ENCODE results near the gene ITPA. TPM values are rescaled to one million over a fixed set of nuclear protein-coding genes. Genes with fewer than 3 reads are reported as not detected.

ITPA gene
- total RNA-seq, 1 donor from 2014 or later = 52.5 TPM

DNA sequence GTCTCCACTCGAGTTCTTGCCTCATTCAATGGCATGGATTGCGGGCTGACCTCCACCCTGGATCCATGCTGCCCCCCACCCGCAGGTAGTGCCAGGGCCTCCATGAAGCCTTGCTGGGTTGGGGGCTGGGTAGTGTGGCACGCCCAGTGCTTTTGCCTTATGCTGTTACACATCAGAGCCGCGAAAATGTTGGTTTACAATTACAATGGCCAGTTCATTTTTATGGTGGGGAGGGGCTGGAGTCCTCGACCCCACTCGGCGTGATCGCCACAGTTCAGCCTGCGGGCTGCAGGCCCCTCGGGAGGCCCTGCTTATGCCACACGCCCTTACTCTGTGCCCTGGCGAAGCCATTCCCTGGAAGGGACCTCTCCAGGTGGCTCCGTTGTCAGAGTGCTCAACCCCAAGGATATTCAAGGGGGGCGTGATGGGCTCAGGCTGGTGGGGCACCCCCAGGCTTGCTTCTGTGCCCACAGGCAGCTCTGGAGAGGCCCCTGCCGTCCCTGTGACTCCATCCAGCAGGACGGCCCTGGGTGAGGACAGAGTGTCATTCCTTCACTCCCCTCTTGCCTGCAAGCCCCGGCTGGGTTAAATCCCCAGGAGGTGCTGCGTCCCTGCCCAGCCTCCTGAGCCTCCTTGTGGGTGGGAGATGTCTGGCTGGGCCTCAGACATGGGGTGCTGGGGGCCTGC, 14.8 kb downstream of the ITPA start:
- intact Hi-C loops (cut with DNase I) = no loop called here
- Histone ChIP-seq H3K4me1 (no peaks in the 10 kb centered on the region), H3K4me3 (no peak overlapping the region), H3K27me3 (no peaks in the 10 kb centered on the region), H3K9me3 (no peaks in the 10 kb centered on the region), H3K27ac (no peak overlapping the region), H3K36me3 (peaks cover 0 to 37% of the 10 kb centered on the region in 2 donors)
- no peak for DNase-seq (ENCODE audit: extremely low spot score in 2 of 2)
- no peak for TF ChIP-seq POLR2AphosphoS5 (IDR thresholded peaks at IDR 0.05; ENCODE audit: insufficient read depth in 1 of 2, low read depth in 1 of 2)
- TF ChIP-seq POLR2A (IDR thresholded peaks at IDR 0.05) = no peak
- TF ChIP-seq CTCF (IDR thresholded peaks at IDR 0.05) = no peak

DNA sequence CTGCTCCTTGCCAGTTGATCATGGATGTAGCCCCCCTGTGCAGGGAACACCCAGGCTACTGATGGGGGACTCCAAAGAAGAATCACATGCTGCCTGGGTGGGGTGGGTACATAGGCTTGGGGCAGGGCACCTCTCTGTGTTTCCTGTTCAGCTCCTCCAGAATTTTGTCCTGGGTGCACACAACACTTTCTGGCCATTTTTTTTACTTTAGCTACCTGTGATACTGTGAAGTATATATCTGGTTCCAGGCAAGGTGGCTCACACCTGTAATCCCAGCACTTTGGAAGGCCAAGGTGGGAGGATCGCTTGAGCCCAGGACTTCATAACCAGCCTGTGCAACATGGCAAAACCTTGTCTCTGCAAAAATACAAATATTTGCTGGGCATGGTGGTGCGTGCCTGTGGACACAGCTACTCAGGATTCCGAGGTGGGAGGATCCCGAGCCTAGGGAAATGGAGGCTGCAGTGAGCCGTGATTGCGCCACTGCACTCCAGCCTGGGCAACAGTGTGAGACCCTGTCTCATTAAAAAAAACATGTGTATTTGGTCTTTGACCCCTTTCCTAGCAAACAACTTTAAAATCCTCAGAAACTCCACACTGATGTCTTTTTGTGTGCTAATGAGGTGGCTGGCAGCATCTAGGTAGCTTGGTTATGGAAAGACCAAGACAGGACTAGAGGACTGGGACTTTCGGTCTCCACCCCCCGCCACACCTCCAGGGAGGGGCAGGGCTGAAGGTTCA, 15.6 kb downstream of the ITPA start:
- DNase-seq (ENCODE audit: extremely low spot score in 2 of 2) = no peak
- no peaks in the 10 kb centered on the region for H3K27me3 ChIP-seq
- H3K4me3 ChIP-seq = no peak overlapping the region
- H3K27ac ChIP-seq = no peak overlapping the region
- intact Hi-C loops (cut with DNase I) = no loop called here
- H3K4me1 ChIP-seq = no peaks in the 10 kb centered on the region
- no peak for TF ChIP-seq POLR2AphosphoS5 (IDR thresholded peaks at IDR 0.05; ENCODE audit: insufficient read depth in 1 of 2, low read depth in 1 of 2)
- TF ChIP-seq CTCF (IDR thresholded peaks at IDR 0.05) = no peak
- TF ChIP-seq POLR2A (IDR thresholded peaks at IDR 0.05) = no peak
- H3K9me3 ChIP-seq = no peaks in the 10 kb centered on the region
- H3K36me3 ChIP-seq = peaks cover 0 to 37% of the 10 kb centered on the region in 2 donors

DNA sequence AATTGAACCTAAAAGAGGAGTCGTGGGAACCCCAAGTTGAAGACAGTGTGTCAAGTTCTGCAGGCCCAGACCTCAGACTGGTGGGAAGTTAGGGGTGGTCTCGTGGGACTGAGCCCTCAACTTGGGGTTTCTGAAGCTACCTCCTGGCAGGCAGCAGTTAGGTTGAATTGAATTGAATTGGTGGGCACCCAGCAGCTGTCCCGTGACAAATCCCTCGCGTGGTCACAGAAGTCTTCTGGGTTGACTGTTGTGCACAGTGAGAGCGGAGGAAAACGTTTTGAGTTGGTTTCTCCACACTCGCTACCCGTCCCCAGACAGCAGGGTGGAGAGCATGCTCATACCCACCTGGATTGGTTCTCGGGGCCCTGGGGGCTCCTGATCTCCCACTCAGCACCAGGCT, 16.8 kb downstream of the ITPA start:
- TF ChIP-seq POLR2A (IDR thresholded peaks at IDR 0.05) (no peak), POLR2AphosphoS5 (IDR thresholded peaks at IDR 0.05; ENCODE audit: insufficient read depth in 1 of 2, low read depth in 1 of 2) (no peak), CTCF (IDR thresholded peaks at IDR 0.05) (no peak)
- Histone ChIP-seq H3K27me3 (no peaks in the 10 kb centered on the region), H3K27ac (no peak overlapping the region), H3K9me3 (no peaks in the 10 kb centered on the region), H3K4me1 (no peaks in the 10 kb centered on the region), H3K4me3 (no peak overlapping the region), H3K36me3 (peaks cover 0 to 29% of the 10 kb centered on the region in 2 donors)
- no peak for DNase-seq (ENCODE audit: extremely low spot score in 2 of 2)
- intact Hi-C loops (cut with DNase I) = no loop called here

- Histone ChIP-seq H3K4me3 (no peak overlapping the region), H3K36me3 (peaks cover 0 to 21% of the 10 kb centered on the region in 2 donors), H3K4me1 (no peaks in the 10 kb centered on the region), H3K27ac (no peak overlapping the region), H3K9me3 (no peaks in the 10 kb centered on the region), H3K27me3 (no peaks in the 10 kb centered on the region)
- intact Hi-C loops (cut with DNase I) = no loop called here
- TF ChIP-seq POLR2AphosphoS5 (IDR thresholded peaks at IDR 0.05; ENCODE audit: insufficient read depth in 1 of 2, low read depth in 1 of 2) (no peak), POLR2A (IDR thresholded peaks at IDR 0.05) (no peak), CTCF (IDR thresholded peaks at IDR 0.05) (no peak)
- no peak for DNase-seq (ENCODE audit: extremely low spot score in 2 of 2)
Measured at GRCh38 chr20:3226864-3227263, 17.6 kb downstream of the ITPA start.

GRCh38 chr20:3227506-3227905, 18.2 kb downstream of the ITPA start:
- Histone ChIP-seq H3K27me3 (no peaks in the 10 kb centered on the region), H3K36me3 (peaks cover 0 to 16% of the 10 kb centered on the region in 2 donors), H3K4me1 (no peaks in the 10 kb centered on the region), H3K27ac (no peak overlapping the region), H3K4me3 (no peak overlapping the region), H3K9me3 (no peaks in the 10 kb centered on the region)
- no peak for DNase-seq (ENCODE audit: extremely low spot score in 2 of 2)
- no peak for TF ChIP-seq POLR2A (IDR thresholded peaks at IDR 0.05)
- TF ChIP-seq POLR2AphosphoS5 (IDR thresholded peaks at IDR 0.05; ENCODE audit: insufficient read depth in 1 of 2, low read depth in 1 of 2) = no peak
- TF ChIP-seq CTCF (IDR thresholded peaks at IDR 0.05) = no peak
- intact Hi-C loops (cut with DNase I) = no loop called here
